HepG2 (cell line): ENCODE results near the gene KCNQ5. TPM values are rescaled to one million over a fixed set of nuclear protein-coding genes. Genes with fewer than 3 reads are reported as not detected.
"Not testable (repeated sequence)": the region's sequence is repeated elsewhere in the genome, so short reads cannot be mapped to it uniquely, and the experiment has no call there.

Experiments used
- ARID5B ChIP-seq: IDR thresholded peaks from 2 replicates; pipeline ENCODE4 v1.4.0; 2020; ENCODE audit warnings: mild to moderate bottlenecking, missing genetic modification reagents
- FOXA1 ChIP-seq, 2 experiments: fragments of 450-650 bp in 1 of 2; sonication (generic) in 1 of 2; formaldehyde crosslinking in 1 of 2; IDR thresholded peaks; 2 replicates each; pipeline versions ENCODE4 v1.4.0 to v1.6.1; 2016 to 2020; ENCODE audit warnings: missing genetic modification reagents in 1 of 2
- FOXA3 ChIP-seq: IDR thresholded peaks from 2 replicates; pipeline ENCODE4 v1.6.1; 2016; ENCODE audit warnings: missing genetic modification reagents, missing compliant biosample characterization
- FOXK1 ChIP-seq: sonication (generic); formaldehyde crosslinking; IDR thresholded peaks from 2 replicates; pipeline ENCODE4 v1.4.0; 2020; ENCODE audit warnings: low read depth, missing genetic modification reagents, borderline replicate concordance
- FOXP1 ChIP-seq, 2 experiments: fragments of 450-650 bp in 1 of 2; IDR thresholded peaks; 2 replicates each; pipeline ENCODE4 v1.6.1; 2017 to 2018; ENCODE audit warnings: antibody characterized with exemption in 1 of 2
- NONO ChIP-seq, 2 experiments: fragments of 450-650 bp in 1 of 2; sonication (generic) in 1 of 2; formaldehyde crosslinking in 1 of 2; IDR thresholded peaks in 1 of 2; conservative IDR thresholded peaks in 1 of 2; 2 replicates each; pipeline versions ENCODE4 v1.6.1 to v1.8.0; 2017 to 2022; ENCODE audit warnings: mild to moderate bottlenecking in 1 of 2, missing genetic modification reagents in 1 of 2, moderate library complexity in 1 of 2
- NRL ChIP-seq: sonication (generic); formaldehyde crosslinking; IDR thresholded peaks from 2 replicates; pipeline ENCODE4 v1.5.0; 2020; ENCODE audit warnings: missing genetic modification reagents, mild to moderate bottlenecking, moderate library complexity, borderline replicate concordance
- PATZ1 ChIP-seq: sonication (generic); formaldehyde crosslinking; IDR thresholded peaks from 2 replicates; pipeline ENCODE4 v1.4.0; 2020; ENCODE audit warnings: missing genetic modification reagents
- SALL1 ChIP-seq: sonication (generic); formaldehyde crosslinking; IDR thresholded peaks from 2 replicates; pipeline ENCODE4 v1.8.0; 2022; ENCODE audit warnings: mild to moderate bottlenecking, missing genetic modification reagents
- SOX13 ChIP-seq, 3 experiments: fragments of 450-650 bp in 1 of 3; sonication (generic) in 1 of 3; formaldehyde crosslinking in 1 of 3; IDR thresholded peaks in 2 of 3; conservative IDR thresholded peaks in 1 of 3; 2 replicates each; pipeline versions ENCODE4 v1.5.0 to v1.6.1; 2016 to 2020; ENCODE audit warnings: antibody characterized with exemption in 1 of 3, mild to moderate bottlenecking in 1 of 3, missing compliant biosample characterization in 1 of 3, missing genetic modification reagents in 1 of 3, moderate library complexity in 1 of 3
- SOX6 ChIP-seq, 2 experiments: fragments of 450-650 bp in 1 of 2; sonication (generic) in 1 of 2; formaldehyde crosslinking in 1 of 2; IDR thresholded peaks; 2 replicates each; pipeline versions ENCODE4 v1.4.0 to v1.6.1; 2017 to 2020; ENCODE audit warnings: antibody characterized with exemption in 1 of 2, mild to moderate bottlenecking in 1 of 2, missing genetic modification reagents in 1 of 2
- SP5 ChIP-seq: IDR thresholded peaks from 2 replicates; pipeline ENCODE4 v1.6.1; 2016; ENCODE audit warnings: low read depth, borderline replicate concordance
- ZFP91 ChIP-seq: sonication (generic); formaldehyde crosslinking; IDR thresholded peaks from 2 replicates; pipeline ENCODE4 v1.9.0; 2022; ENCODE audit warnings: missing genetic modification reagents, mild to moderate bottlenecking, borderline replicate concordance
- ZMYM4 ChIP-seq: sonication (generic); formaldehyde crosslinking; IDR thresholded peaks from 2 replicates; pipeline ENCODE4 v1.8.1; 2023; ENCODE audit warnings: mild to moderate bottlenecking, missing genetic modification reagents
- ZNF644 ChIP-seq: IDR thresholded peaks from 2 replicates; pipeline ENCODE4 v1.6.1; 2016; ENCODE audit warnings: low read depth
- ZNF891 ChIP-seq: sonication (generic); formaldehyde crosslinking; IDR thresholded peaks from 2 replicates; pipeline ENCODE4 v1.5.0; 2020; ENCODE audit warnings: mild to moderate bottlenecking, missing genetic modification reagents
- polyA plus RNA-seq, 8 experiments: library from polyadenylated mRNA; depleted of rRNA in 3 of 8; stranded (reverse) in 7 of 8; unstranded in 1 of 8; fragments of >200 nt; fragmentation: Illumina TruSeq in 4 of 8; extraction: Trizol in 4 of 8; gene quantifications; 2 replicates each; pipeline versions ENCODE4 v1.2.1 to v1.2.3, GENCODE V29; 2011 to 2016; ENCODE audit warnings: low read depth in 4 of 8, missing spikeins in 1 of 8, mixed read lengths in 1 of 8; ENCODE audit not compliant: insufficient read depth in 1 of 8
- total RNA-seq, 5 experiments: library from RNA; depleted of rRNA; stranded (reverse); fragments of >200 nt; fragmentation: Illumina TruSeq; extraction: Trizol; gene quantifications; 2 replicates each; pipeline ENCODE4 v1.2.3, GENCODE V29; 2016; ENCODE audit warnings: low read depth in 1 of 5

The KCNQ5 gene
- total and polyA plus RNA-seq, 2 of the 13 experiments (the other 11 are each of a cell fraction or from before 2014, with no cell fraction given), result 0.04 TPM; not detected in 1

GRCh38 chr6:72984189-72984831, 362.4 kb downstream of the KCNQ5 start (continued):
- TF ChIP-seq SALL1 (peak; percentile 22; the same call in 1 of the 2 replicates), FOXK1 (CRISPR knock-in tag) (0 out of 2 replicates have a peak, but pooled peaks have one; percentile 37), FOXP1 (CRISPR knock-in tag; IDR thresholded peaks at IDR 0.05) (0 out of 2 replicates have a peak, but pooled peaks have one; percentile 22), NRL (CRISPR knock-in tag) (peak; percentile 50; the same call in 1 of the 2 replicates), SOX6 (CRISPR knock-in tag; IDR thresholded peaks at IDR 0.05) (peak; percentile 57), SOX13 (CRISPR knock-in tag; conservative IDR thresholded peaks at IDR 0.05 in 1 of 2, IDR thresholded peaks at IDR 0.05 in 1 of 2) (peak in 1 of 2 experiments; percentile 53; a peak in 2 of 4 replicates), FOXA1 (CRISPR knock-in tag; IDR thresholded peaks at IDR 0.05) (peak; percentile 83), ZNF891 (CRISPR knock-in tag) (0 out of 2 replicates have a peak, but pooled peaks have one; percentile 54), ZNF644 (CRISPR knock-in tag) (0 out of 2 replicates have a peak, but pooled peaks have one; percentile 29), ZMYM4 (CRISPR knock-in tag) (peak; percentile 45; the same call in 1 of the 2 replicates), ARID5B (peak; percentile 57), PATZ1 (CRISPR knock-in tag) (peak; percentile 62), ZFP91 (CRISPR knock-in tag) (peak; percentile 20; the same call in 1 of the 2 replicates), NONO (CRISPR knock-in tag; conservative IDR thresholded peaks at IDR 0.05) (peak; percentile 41; the same call in 1 of the 2 replicates), SP5 (CRISPR knock-in tag) (peak; percentile 39; the same call in 1 of the 2 replicates), FOXA3 (peak; percentile 73)
- not testable (repeated sequence) for TF ChIP-seq FOXP1, SOX6, SOX13, FOXA1, NONO (IDR thresholded peaks at IDR 0.05)
